A549 (cell line): Measurements from ENCODE around the gene RBMS3. TPM values are rescaled to one million over a fixed set of nuclear protein-coding genes. Genes with fewer than 3 reads are reported as not detected.

Experiments used
- ATAC-seq, 2 experiments: fragments of 200-7000 bp in 1 of 2; fragments of >200 bp in 1 of 2; cut with Nextera tagmentation in 1 of 2; cut with Tn5 transposase in 1 of 2; 3 replicates each; pipeline versions ENCODE4 v1.8.0 to v1.9.1; 2018 to 2020; ENCODE audit warnings: mild to moderate bottlenecking in 1 of 2, moderate library complexity in 1 of 2
- CTCF ChIA-PET: fragments of 300-600 bp; sonication (Branson Sonifier 250); formaldehyde crosslinking; extraction: SDS; loops from one replicate; lab custom pipeline; 2021; ENCODE audit warnings: antibody characterized with exemption, inconsistent platforms; lab: Yijun Ruan, JAX
- POLR2A ChIA-PET: fragments of 350-600 bp; formaldehyde crosslinking; extraction: SDS; loops from one replicate; lab custom pipeline; 2021; ENCODE audit warnings: antibody characterized with exemption, inconsistent platforms; lab: Yijun Ruan, JAX
- DNase-seq, 2 experiments: peaks; one replicate each; pipeline versions ENCODE4 v3.0.0 to v3.0.0-alpha.2; 2011 to 2016; ENCODE audit warnings: low read depth in 1 of 2, low spot score in 1 of 2
- FAIRE-seq: peaks from 2 replicates; lab custom pipeline; 2011; peaks lifted over from hg19 to GRCh38; lab: Jason Lieb, UNC
- H3K27ac ChIP-seq, 2 experiments: fragments of >200 bp; sonication (Bioruptor Twin); formaldehyde crosslinking; 3 replicates each; pipeline ENCODE4 v1.5.1; 2016 to 2017
- H3K4me1 ChIP-seq: fragments of >200 bp; sonication (Bioruptor Twin); formaldehyde crosslinking; 3 replicates; pipeline ENCODE4 v1.6.1; 2016
- H3K4me2 ChIP-seq: fragments of >200 bp; sonication (Bioruptor Twin); formaldehyde crosslinking; 3 replicates; pipeline ENCODE4 v1.6.1; 2016
- H3K4me3 ChIP-seq: fragments of >200 bp; sonication (Bioruptor Twin); formaldehyde crosslinking; 3 replicates; pipeline ENCODE4 v1.5.1; 2016
- H3K9me3 ChIP-seq: fragments of >200 bp; sonication (Bioruptor Twin); formaldehyde crosslinking; 3 replicates; pipeline ENCODE4 v1.6.1; 2016
- BCL3 ChIP-seq: fragments of >200 bp; sonication (Bioruptor Twin); formaldehyde crosslinking; IDR thresholded peaks from 3 replicates; pipeline ENCODE4 v1.6.1; 2016
- CBX2 ChIP-seq: fragments of 200-600 bp; sonication (generic); IDR thresholded peaks from 2 replicates; pipeline ENCODE4 v1.6.1; 2016; ENCODE audit warnings: low read depth, mild to moderate bottlenecking, borderline replicate concordance
- CBX8 ChIP-seq: fragments of 200-600 bp; sonication (generic); IDR thresholded peaks from 2 replicates; pipeline ENCODE4 v1.6.1; 2016
- CEBPB ChIP-seq, 2 experiments: fragments of >200 bp in 1 of 2; sonication (Bioruptor Twin) in 1 of 2; formaldehyde crosslinking in 1 of 2; IDR thresholded peaks; 2 replicates each; pipeline ENCODE4 v1.6.1; 2012 to 2016
- E2F6 ChIP-seq: IDR thresholded peaks from 2 replicates; pipeline ENCODE4 v1.6.1; 2012; ENCODE audit warnings: low read depth, borderline replicate concordance
- EHF ChIP-seq: fragments of 250-450 bp; sonication (Bioruptor Pico); IDR thresholded peaks from 2 replicates; pipeline ENCODE4 v1.5.0; 2020; ENCODE audit warnings: mild to moderate bottlenecking
- EP300 ChIP-seq, 2 experiments: fragments of >200 bp; sonication (Bioruptor Twin); formaldehyde crosslinking; IDR thresholded peaks; 2 replicates in 1 of 2; 3 replicates in 1 of 2; pipeline ENCODE4 v1.6.1; 2016 to 2017
- ESRRA ChIP-seq: fragments of 150-350 bp; IDR thresholded peaks from 2 replicates; pipeline ENCODE4 v1.6.1; 2014; ENCODE audit warnings: mild to moderate bottlenecking, low read length, borderline replicate concordance
- GATA3 ChIP-seq: IDR thresholded peaks from 2 replicates; pipeline ENCODE4 v1.6.1; 2012; ENCODE audit warnings: borderline replicate concordance
- HDAC2 ChIP-seq: fragments of 200-600 bp; sonication (generic); IDR thresholded peaks from 2 replicates; pipeline ENCODE4 v1.6.1; 2016
- HOXA7 ChIP-seq: fragments of 250-450 bp; sonication (Bioruptor Pico); IDR thresholded peaks from 2 replicates; pipeline ENCODE4 v1.5.0; 2020; ENCODE audit warnings: mild to moderate bottlenecking, moderate library complexity
- HOXB13 ChIP-seq: fragments of 250-450 bp; sonication (Bioruptor Pico); IDR thresholded peaks from 2 replicates; pipeline ENCODE4 v1.5.0; 2020; ENCODE audit warnings: low read depth, mild to moderate bottlenecking, moderate library complexity
- JUN ChIP-seq, 2 experiments: fragments of >200 bp; sonication (Bioruptor Twin); formaldehyde crosslinking; IDR thresholded peaks; 2 replicates in 1 of 2; 3 replicates in 1 of 2; pipeline ENCODE4 v1.6.1; 2016 to 2017
- JUNB ChIP-seq: fragments of >200 bp; sonication (Bioruptor Twin); formaldehyde crosslinking; IDR thresholded peaks from 2 replicates; pipeline ENCODE4 v1.6.1; 2016
- MAZ ChIP-seq: fragments of 150-350 bp; IDR thresholded peaks from 2 replicates; pipeline ENCODE4 v1.6.1; 2014; ENCODE audit warnings: antibody characterized with exemption, low read depth, low read length, borderline replicate concordance
- NFE2L2 ChIP-seq: fragments of 150-350 bp; conservative IDR thresholded peaks from 2 replicates; pipeline ENCODE4 v1.6.1; 2014; ENCODE audit warnings: low read length
- NPAS2 ChIP-seq: fragments of 250-450 bp; sonication (Bioruptor Pico); IDR thresholded peaks from 2 replicates; pipeline ENCODE4 v1.8.0; 2022; ENCODE audit warnings: mild to moderate bottlenecking, moderate library complexity, borderline replicate concordance
- NR3C1 ChIP-seq: fragments of >200 bp; sonication (Bioruptor Twin); formaldehyde crosslinking; IDR thresholded peaks from 3 replicates; pipeline ENCODE4 v1.6.1; 2017
- PBX3 ChIP-seq: IDR thresholded peaks from 2 replicates; pipeline ENCODE4 v1.6.1; 2012
- REST ChIP-seq: fragments of 200-600 bp; sonication (generic); IDR thresholded peaks from 2 replicates; pipeline ENCODE4 v1.6.1; 2016; ENCODE audit warnings: antibody characterized with exemption, mild to moderate bottlenecking, moderate library complexity
- RNF2 ChIP-seq: fragments of 200-600 bp; sonication (generic); IDR thresholded peaks from 2 replicates; pipeline ENCODE4 v1.6.1; 2016; ENCODE audit warnings: low read depth, mild to moderate bottlenecking, antibody characterized with exemption, moderate library complexity, borderline replicate concordance
- SREBF2 ChIP-seq: fragments of 450-650 bp; IDR thresholded peaks from 2 replicates; pipeline ENCODE4 v1.6.1; 2014; ENCODE audit warnings: mild to moderate bottlenecking, moderate library complexity
- TP53 ChIP-seq: fragments of 250-450 bp; sonication (Bioruptor Pico); IDR thresholded peaks from 2 replicates; pipeline ENCODE4 v1.5.0; 2021; ENCODE audit warnings: mild to moderate bottlenecking, moderate library complexity
- USF2 ChIP-seq: fragments of 450-650 bp; IDR thresholded peaks from 2 replicates; pipeline ENCODE4 v1.6.1; 2014; ENCODE audit warnings: antibody characterized with exemption
- ZFP36 ChIP-seq: fragments of 450-650 bp; IDR thresholded peaks from 2 replicates; pipeline ENCODE4 v1.6.1; 2014; ENCODE audit warnings: borderline replicate concordance; ENCODE audit not compliant: partially characterized antibody
- ZNF302 ChIP-seq: fragments of 250-450 bp; sonication (Bioruptor Pico); IDR thresholded peaks from 2 replicates; pipeline ENCODE4 v1.9.0; 2021; ENCODE audit warnings: inconsistent platforms, mild to moderate bottlenecking, moderate library complexity
- ZSCAN20 ChIP-seq: fragments of 250-450 bp; sonication (Bioruptor Pico); IDR thresholded peaks from 2 replicates; pipeline ENCODE4 v1.8.0; 2022; ENCODE audit warnings: mild to moderate bottlenecking, moderate library complexity
- WGBS: methylation state at CpG from one replicate; pipeline ENCODE4 v1.1.6; 2017; ENCODE audit errors: missing lambda C conversion rate; 5-methylcytosine and 5-hydroxymethylcytosine counted together
- polyA plus RNA-seq, 4 experiments: library from polyadenylated mRNA; depleted of rRNA in 3 of 4; stranded (reverse); fragments of >200 nt; fragmentation: RNase III in 1 of 4; extraction: RNeasy Plus Mini Kit Qiagen cat#74134 plus additional on column Dnase treatment in 1 of 4; gene quantifications; 2 replicates in 3 of 4; 3 replicates in 1 of 4; pipeline ENCODE4 v1.2.3, GENCODE V29; 2011 to 2017

Gene RBMS3
- polyA plus RNA-seq, 2 of the 4 experiments (the other 2 are of a cell fraction): 0.92 to 4.1 TPM

- 73% methylated on average over 3 of the region's 3 CpGs for WGBS
- ATAC-seq (no peak), FAIRE-seq (no peak), DNase-seq (no peak)
- no peak overlapping the region for H3K4me2 ChIP-seq
- TF ChIP-seq ZNF302 (no peak), CBX2 (no peak), HDAC2 (no peak), PBX3 (no peak), EP300 (IDR thresholded peaks at IDR 0.05) (no peak), CBX8 (no peak), GATA3 (no peak), HOXB13 (CRISPR knock-in tag) (no peak), JUN (IDR thresholded peaks at IDR 0.05) (no peak), CEBPB (IDR thresholded peaks at IDR 0.05) (no peak), RNF2 (no peak), ZSCAN20 (CRISPR knock-in tag) (no peak), MAZ (no peak), HOXA7 (no peak), EHF (CRISPR knock-in tag) (no peak), BCL3 (no peak), JUNB (no peak), E2F6 (no peak), NPAS2 (CRISPR knock-in tag) (no peak), USF2 (no peak)
- H3K9me3 ChIP-seq: no peaks in the 10 kb centered on the region
- no peak overlapping the region for H3K27ac ChIP-seq
- H3K4me1 ChIP-seq: no peaks in the 10 kb centered on the region
- H3K4me3 ChIP-seq: no peak overlapping the region
- ChIA-PET CTCF (no interaction called here), POLR2A (no interaction called here)
These were observed 599.9 kb downstream of the RBMS3 start for GRCh38 chr3:29880809-29881208.

GRCh38 chr3:29887451-29887850 is 606.6 kb downstream of the RBMS3 start:
- FAIRE-seq: no peak
- ChIA-PET POLR2A (no interaction called here), CTCF (no interaction called here)
- 60% methylated on average over 2 of the region's 2 CpGs for WGBS
- Histone ChIP-seq H3K4me1 (no peaks in the 10 kb centered on the region), H3K9me3 (no peaks in the 10 kb centered on the region), H3K27ac (no peak overlapping the region), H3K4me2 (no peak overlapping the region), H3K4me3 (no peak overlapping the region)
- ATAC-seq: no peak
- TF ChIP-seq TP53 (CRISPR knock-in tag) (no peak), USF2 (no peak), SREBF2 (no peak), ZFP36 (no peak), MAZ (no peak), ESRRA (no peak), NR3C1 (no peak), ZNF302 (no peak), NFE2L2 (no peak), RNF2 (no peak), EHF (CRISPR knock-in tag) (no peak), REST (no peak)
- no peak for DNase-seq
